A549 treated with Mapracorat at 1 μM for 4 hours (cell line): ENCODE results near the gene SSMEM1. TPM values are rescaled to one million over a fixed set of nuclear protein-coding genes. Genes with fewer than 3 reads are reported as not detected.

Source experiments
- total RNA-seq: library from RNA; stranded (reverse); fragments of 200-300 nt; extraction: Qiagen RNA extraction; gene quantifications from 5 replicates; pipeline ENCODE4 v1.2.3, GENCODE V29; 2022

SSMEM1 gene, protein sequence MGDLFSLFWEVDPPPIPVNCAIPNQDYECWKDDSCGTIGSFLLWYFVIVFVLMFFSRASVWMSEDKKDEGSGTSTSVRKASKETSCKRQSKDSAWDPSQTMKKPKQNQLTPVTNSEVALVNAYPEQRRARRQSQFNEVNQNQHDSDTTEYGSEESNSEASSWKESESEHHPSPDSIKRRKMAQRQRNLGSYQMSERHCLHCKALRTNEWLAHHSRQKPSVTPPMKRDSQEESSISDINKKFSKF
- total RNA-seq = not detected in 5 replicates

DNA sequence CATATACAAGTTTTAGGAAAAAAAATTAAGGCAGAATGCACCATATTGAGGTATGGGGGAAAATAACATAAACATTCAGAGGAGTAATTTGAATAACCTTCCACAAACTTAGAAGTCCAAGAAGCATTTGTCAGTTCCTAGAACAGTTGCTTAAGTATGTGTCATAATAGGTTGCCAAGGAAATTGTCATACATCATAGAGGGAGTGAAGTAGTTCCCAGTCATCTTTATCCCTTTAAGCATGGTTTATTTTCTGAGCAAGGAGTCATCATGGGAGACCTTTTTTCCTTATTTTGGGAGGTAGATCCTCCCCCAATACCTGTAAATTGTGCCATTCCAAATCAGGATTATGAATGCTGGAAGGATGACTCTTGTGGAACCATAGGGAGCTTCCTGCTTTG lies at the start of gene SSMEM1:
TSS of gene SSMEM1 (plus strand) at position 219 of the 400 bp plus-strand sequence. CDS start at position 270, 51 bp downstream.

DNA sequence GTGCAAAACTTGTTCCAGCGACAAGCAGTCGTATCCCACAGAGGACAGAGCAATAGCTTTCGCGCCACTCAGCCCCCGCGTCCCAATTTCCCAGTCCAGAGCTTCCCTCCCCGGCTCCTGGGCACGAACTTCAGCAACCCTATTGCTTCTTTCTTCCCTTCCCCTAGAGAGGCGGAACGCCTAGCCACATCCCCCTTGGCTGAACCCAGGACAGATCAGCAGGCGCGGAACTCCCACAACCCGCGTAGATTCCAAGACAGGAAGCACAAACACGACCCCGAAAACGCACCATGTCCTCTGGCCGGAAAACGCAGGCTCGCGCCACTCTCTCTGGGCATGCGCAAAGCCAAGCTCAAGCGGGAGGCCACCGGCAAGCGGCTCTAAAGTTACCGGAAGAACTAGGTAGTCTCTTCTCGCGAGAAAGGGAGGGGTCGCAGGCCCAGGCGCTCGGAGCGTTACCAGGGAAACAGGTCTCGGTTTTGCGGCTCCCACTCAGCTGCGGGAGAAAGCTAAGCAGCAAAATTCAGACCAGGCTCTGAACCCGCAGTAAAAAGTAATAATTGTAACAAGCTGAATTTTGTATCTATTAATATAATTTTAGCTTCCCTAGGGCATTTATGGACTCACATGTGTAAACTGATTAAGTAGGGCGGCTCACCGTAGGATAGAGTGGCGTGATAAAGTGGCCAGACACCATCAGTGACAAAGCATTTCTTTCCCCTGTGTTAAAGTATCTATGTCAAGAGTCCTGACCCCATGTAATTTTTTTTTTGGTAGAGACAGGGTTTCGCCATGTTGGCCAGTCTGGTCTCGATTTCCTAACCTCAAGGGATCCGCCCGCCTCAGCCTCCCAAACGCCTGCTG lies 2.3 kb upstream of the SSMEM1 start, which contains the start of gene TMEM209:
TSS of gene TMEM209 (minus strand) at position 323 of the 864 bp plus-strand sequence. CDS start at position 292, 31 bp downstream.

Other genes starting within 250 kb of the SSMEM1 start
- gene ZC3HC1, start 156.5 kb upstream of the SSMEM1 start, total RNA-seq = 24.1 to 28.3 TPM (median 25.2 TPM) in 5 replicates
- gene KLHDC10, start 137.3 kb upstream of the SSMEM1 start, total RNA-seq = 9.9 to 15.7 TPM (median 13.6 TPM) in 5 replicates
- gene TMEM209, start 2.5 kb upstream of the SSMEM1 start, total RNA-seq = 12.0 to 15.9 TPM (median 14.2 TPM) in 5 replicates
- gene CPA2, start 59.0 kb downstream of the SSMEM1 start, total RNA-seq = 0.09 TPM in 1 of 5 replicates, not detected in the others
- gene CPA4, start 85.3 kb downstream of the SSMEM1 start, total RNA-seq = 3.3 to 5.3 TPM (median 4.3 TPM) in 5 replicates
- not detected in 5 replicates for gene CPA5, start 137.0 kb downstream of the SSMEM1 start, total RNA-seq
- gene CPA1, start 172.6 kb downstream of the SSMEM1 start, total RNA-seq = not detected in 5 replicates
- 10.4 to 13.8 TPM (median 11.6 TPM) in 5 replicates for gene CEP41, start 233.2 kb downstream of the SSMEM1 start, total RNA-seq